ENCODE measurements around the gene LORICRIN. TPM values are rescaled to one million over a fixed set of nuclear protein-coding genes. Genes with fewer than 3 reads are reported as not detected.
"Not testable (repeated sequence)": the region's sequence is repeated elsewhere in the genome, so short reads cannot be mapped to it uniquely, and the experiment has no call there.

Gene LORICRIN
- polyA plus RNA-seq, 2 of the 4 experiments (the other 2 are of a cell fraction) = not detected

- TF ChIP-seq JUNB (IDR thresholded peaks at IDR 0.05) = no peak
- TF ChIP-seq HEYL (CRISPR knock-in tag; IDR thresholded peaks at IDR 0.05) = no peak
Observed at GRCh38 chr1:153217744-153218416, 41.6 kb upstream of the LORICRIN start (continued).

GRCh38 chr1:153220606-153221303, 38.7 kb upstream of the LORICRIN start:
- ATAC-seq (no peak), FAIRE-seq (no peak), DNase-seq (ENCODE audit: low read depth in 1 of 2, low spot score in 1 of 2) (no peak)
- H3K4me3 ChIP-seq = no peak overlapping the region
- ChIA-PET POLR2A (no interaction called here), CTCF (interaction anchor here (0.6 to 7.8 kb wide), 12 partner anchors 8 to 567 kb away, joined by 3 to 66 read pairs (median 4); no protein-coding TSS in a partner anchor)
- H3K9me3 ChIP-seq = no peaks in the 10 kb centered on the region
- no peak overlapping the region for H3K27ac ChIP-seq
- H3K4me1 ChIP-seq = no peaks in the 10 kb centered on the region
- no peak for TF ChIP-seq GATA3 (IDR thresholded peaks at IDR 0.05; ENCODE audit: borderline replicate concordance)
- no peak for TF ChIP-seq RNF2 (IDR thresholded peaks at IDR 0.05; ENCODE audit: borderline replicate concordance, low read depth)
- TF ChIP-seq MAZ (IDR thresholded peaks at IDR 0.05; ENCODE audit: borderline replicate concordance, low read depth, low read length) = no peak
- WGBS (ENCODE audit: missing lambda C conversion rate) = 31% methylated on average over 6 of the region's 6 CpGs
- H3K4me2 ChIP-seq = no peak overlapping the region

- not testable (repeated sequence) for H3K9me3 ChIP-seq, H3K4me1 ChIP-seq, H3K4me3 ChIP-seq, H3K27ac ChIP-seq
- POLR2A ChIA-PET = interaction anchor here (0.6 kb wide), 1 partner anchor 10 kb away, joined by 3 read pairs; no protein-coding TSS in a partner anchor
- 18% methylated on average over 16 of the region's 16 CpGs for WGBS (ENCODE audit: missing lambda C conversion rate)
- peak; percentile 93 to 99 for ATAC-seq
- peak; percentile 82 for FAIRE-seq
- TF ChIP-seq SMC3 (IDR thresholded peaks at IDR 0.05) = peak; percentile 43; the same call in 2 of the 3 replicates
- TF ChIP-seq RAD21 (conservative IDR thresholded peaks at IDR 0.05 in 1 of 2, IDR thresholded peaks at IDR 0.05 in 1 of 2) = peak; percentile 63 to 64
- TF ChIP-seq CTCF (IDR thresholded peaks at IDR 0.05) = peak; percentile 62
- peak; percentile 33 to 56 for DNase-seq (ENCODE audit: low read depth in 1 of 2, low spot score in 1 of 2)
- CTCF ChIA-PET = interaction anchor here (0.6 to 7.8 kb wide), 12 partner anchors 10 to 569 kb away, joined by 3 to 66 read pairs (median 5); no protein-coding TSS in a partner anchor
- H3K4me2 ChIP-seq = 0 out of 3 replicates have a peak overlapping the region, but pooled peaks have one; percentile 19
Observed at GRCh38 chr1:153223040-153223891, 36.2 kb upstream of the LORICRIN start.

- no peak for TF ChIP-seq JUNB (IDR thresholded peaks at IDR 0.05)
- ATAC-seq (no peak), DNase-seq (ENCODE audit: low read depth in 1 of 2, low spot score in 1 of 2) (no peak), FAIRE-seq (no peak)
- H3K4me1 ChIP-seq = no peaks in the 10 kb centered on the region
- POLR2A ChIA-PET = no interaction called here
- no peaks in the 10 kb centered on the region for H3K9me3 ChIP-seq
- no peak overlapping the region for H3K27ac ChIP-seq
- WGBS (ENCODE audit: missing lambda C conversion rate) = 17% methylated on average over 2 of the region's 2 CpGs
- CTCF ChIA-PET = interaction anchor here (0.8 to 3.1 kb wide), 2 partner anchors 10 to 195 kb away, joined by 3 to 15 read pairs; no protein-coding TSS in a partner anchor
- no peak overlapping the region for H3K4me3 ChIP-seq
- no peak overlapping the region for H3K4me2 ChIP-seq
Observed at GRCh38 chr1:153227810-153228209, 31.7 kb upstream of the LORICRIN start.

GRCh38 chr1:153228491-153228890, 31.0 kb upstream of the LORICRIN start:
- no peaks in the 10 kb centered on the region for H3K4me1 ChIP-seq
- 23% methylated on average over 1 of the region's 1 CpG for WGBS (ENCODE audit: missing lambda C conversion rate)
- no peak overlapping the region for H3K27ac ChIP-seq
- no peak for DNase-seq (ENCODE audit: low read depth in 1 of 2, low spot score in 1 of 2)
- no peak overlapping the region for H3K4me2 ChIP-seq
- H3K4me3 ChIP-seq = no peak overlapping the region
- TF ChIP-seq PBX3 (IDR thresholded peaks at IDR 0.05) = no peak
- TF ChIP-seq USF2 (IDR thresholded peaks at IDR 0.05) = no peak
- no peak for TF ChIP-seq KDM1A (IDR thresholded peaks at IDR 0.05; ENCODE audit: low read depth)
- POLR2A ChIA-PET = no interaction called here
- no peak for FAIRE-seq
- CTCF ChIA-PET = interaction anchor here (0.8 to 3.1 kb wide), 6 partner anchors 10 to 575 kb away, joined by 3 to 15 read pairs (median 3); no protein-coding TSS in a partner anchor
- no peak for ATAC-seq
- no peaks in the 10 kb centered on the region for H3K9me3 ChIP-seq

Data from A549 (cell line).